HG03103 (cell line): ENCODE measurements around the gene GLYATL1B.
"Not testable (repeated sequence)": the region's sequence is repeated elsewhere in the genome, so short reads cannot be mapped to it uniquely, and the experiment has no call there.

ENCODE experiments used
- ATAC-seq: cut with Tn5 transposase; IDR thresholded peaks from one replicate; pipeline ENCODE4 v1.9.1; 2021; ENCODE audit warnings: low read depth; ENCODE audit not compliant: unreplicated experiment

The GLYATL1B gene

DNA sequence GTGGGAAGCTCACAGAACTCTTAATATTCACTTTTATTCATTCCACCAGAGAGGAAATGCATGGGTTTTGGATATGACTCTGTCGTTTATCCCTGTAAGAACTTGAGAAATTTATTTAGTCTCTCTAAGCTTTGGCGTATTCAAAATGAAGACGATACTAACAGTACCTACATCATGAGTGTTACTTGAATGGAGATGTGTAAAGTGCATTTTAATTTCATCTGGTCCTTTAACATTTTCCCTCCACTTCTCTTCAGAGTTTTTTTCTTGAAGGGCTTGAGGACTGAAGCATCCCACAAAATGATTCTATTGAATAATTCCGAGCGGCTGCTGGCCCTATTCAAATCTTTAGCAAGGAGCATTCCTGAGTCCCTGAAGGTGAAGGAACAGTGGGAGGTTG, at the start of gene GLYATL1B:
Gene GLYATL1B (plus strand): TSS at position 301 of the 400 bp plus-strand sequence. CDS start 0 bp downstream, at position 301.
- ATAC-seq, result not testable (repeated sequence)

- ATAC-seq, result not testable (repeated sequence)
Observed at GRCh38 chr11:59036542-59036941, 49.6 kb upstream of the GLYATL1B start.

DNA sequence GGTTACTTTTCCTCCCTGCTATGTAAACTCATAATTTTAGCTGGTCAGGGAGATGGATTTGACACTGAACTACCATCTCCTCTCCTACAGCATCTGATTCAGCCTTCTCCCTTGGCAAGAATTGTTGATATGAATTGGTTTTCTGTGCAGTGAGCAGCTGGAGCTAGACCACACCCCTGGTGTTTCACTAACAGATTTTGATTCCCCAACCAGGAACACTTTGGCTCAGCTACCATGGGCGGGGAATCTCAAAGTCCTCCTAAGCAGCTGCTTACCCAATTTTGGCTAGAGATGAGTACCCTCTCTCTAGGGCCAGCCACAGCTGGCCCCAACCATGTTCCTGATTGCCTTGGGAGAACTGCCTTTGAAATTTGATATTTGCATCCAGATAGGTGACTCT, 48.7 kb upstream of the GLYATL1B start:
- ATAC-seq, result not testable (repeated sequence)

GRCh38 chr11:59040607-59041006, 45.5 kb upstream of the GLYATL1B start:
- no peak for ATAC-seq

DNA sequence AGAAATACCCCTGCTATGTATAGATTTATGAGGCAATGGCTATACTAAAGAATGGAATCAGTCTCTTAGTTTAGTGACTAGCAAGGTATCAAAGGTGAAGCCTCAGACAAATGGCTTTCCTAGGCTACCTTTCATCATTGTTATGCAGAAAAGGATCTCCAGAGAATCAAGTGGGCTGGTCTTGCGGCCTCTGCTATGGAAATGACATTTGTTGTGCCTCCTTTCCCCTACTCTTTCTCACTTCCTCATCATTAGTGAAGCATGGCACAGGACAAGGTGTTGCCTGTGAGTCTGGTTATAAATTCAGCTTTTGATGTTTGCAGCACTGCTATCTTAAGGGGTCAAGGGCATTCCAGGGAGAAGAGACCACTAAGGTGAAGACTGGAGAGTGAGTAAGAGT, 34.7 kb upstream of the GLYATL1B start:
- peak; percentile 70 for ATAC-seq

DNA sequence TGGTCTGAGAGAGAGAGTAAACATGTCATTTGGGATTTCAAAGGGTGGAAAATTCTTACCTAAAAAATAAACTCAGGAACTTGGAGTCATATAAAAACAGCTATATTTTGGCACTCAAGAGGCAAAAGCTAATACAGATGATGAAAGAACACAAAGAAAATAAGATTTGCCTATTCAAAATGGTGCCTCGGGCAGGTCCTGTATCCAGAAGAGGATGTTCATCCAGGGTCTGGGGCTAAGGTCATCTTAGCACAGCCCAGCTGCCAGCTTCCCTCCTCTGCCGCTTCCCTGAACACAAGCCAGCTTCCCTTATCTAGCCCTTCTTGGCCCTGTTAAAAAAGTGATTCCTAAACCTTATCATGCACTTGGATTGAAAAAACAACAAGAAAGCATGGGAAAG, 33.8 kb upstream of the GLYATL1B start:
- not testable (repeated sequence) for ATAC-seq

DNA sequence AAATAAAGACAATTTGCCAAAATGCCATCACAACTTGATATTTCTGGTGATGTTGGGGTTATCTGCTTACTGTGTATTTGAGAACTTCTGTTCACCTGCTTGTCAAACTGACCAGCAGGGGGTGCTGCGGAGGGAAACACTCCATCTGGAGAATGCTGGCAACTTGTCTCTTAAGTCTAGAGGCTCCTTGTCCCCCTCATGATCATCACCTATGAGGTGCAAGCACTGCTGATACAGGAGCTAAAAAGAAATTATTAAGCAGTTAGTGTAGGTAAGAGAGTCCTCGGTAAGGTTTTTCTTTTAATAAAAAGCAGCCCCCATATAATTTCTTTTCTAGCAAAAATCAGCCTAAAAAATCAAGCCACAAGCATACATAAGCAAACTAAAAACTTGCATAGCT, 32.7 kb upstream of the GLYATL1B start:
- ATAC-seq, result peak; percentile 47

DNA sequence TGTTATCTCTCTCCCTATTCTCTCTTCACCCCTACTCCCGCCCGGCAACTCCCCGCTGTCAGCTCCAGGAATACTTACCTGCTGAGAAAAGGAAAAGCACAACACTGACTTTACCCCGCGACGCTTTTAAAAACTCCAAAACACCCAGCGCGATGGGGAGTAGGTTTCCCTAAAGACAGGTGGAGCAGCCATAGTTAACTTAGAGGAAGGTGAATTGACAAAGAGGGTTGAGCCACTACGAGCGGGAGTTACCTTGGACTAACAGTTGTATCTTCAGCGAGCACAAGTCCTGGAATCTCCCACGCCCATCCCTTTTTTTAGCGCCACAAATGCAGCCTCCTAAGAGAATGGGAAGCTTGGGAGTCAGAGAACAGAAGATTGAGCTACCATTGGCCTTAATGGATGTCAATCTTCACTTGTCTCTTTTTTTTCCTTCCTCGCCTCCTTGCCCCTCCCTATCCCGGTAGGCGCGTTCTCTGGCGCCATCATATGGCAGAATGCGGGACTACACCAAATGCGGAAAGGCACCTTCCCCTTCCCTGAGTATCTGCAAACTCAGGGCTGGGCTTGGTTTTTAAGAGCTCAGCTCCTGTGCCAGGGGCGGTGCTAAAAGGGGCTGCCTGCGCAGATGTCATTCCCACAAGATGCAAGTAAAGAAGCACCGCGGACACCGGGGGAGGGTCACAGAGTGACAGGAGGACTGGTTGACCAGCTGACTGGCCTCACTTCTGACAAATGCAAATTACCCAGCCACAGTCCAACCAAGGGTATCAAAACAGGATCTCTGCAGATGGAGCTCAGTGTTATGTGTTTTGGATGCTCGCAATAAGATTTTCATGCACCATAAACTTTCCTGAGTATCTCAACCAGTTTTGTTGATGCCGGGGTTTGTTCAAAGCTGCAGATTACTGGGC, 27.7 kb upstream of the GLYATL1B start:
- peak; percentile 84 for ATAC-seq

DNA sequence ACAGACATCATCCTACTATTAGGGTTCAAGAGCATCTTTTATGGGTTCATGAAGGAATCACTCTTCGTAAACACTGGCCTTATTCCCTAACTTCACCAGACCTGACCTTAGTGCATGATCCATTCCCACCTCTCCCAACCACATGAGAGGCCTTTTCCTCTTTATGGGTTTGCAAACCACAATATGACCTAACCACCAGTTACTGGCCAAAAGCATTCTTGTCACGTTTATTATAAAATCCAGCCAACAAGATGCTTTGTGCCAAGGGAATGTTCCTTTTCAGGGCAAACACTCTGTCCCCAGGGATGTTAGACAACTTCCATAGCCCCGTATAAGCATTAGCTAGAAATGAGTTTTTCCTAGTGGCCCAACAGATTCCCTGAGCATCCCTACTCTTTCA, 26.0 kb upstream of the GLYATL1B start:
- ATAC-seq, result not testable (repeated sequence)

DNA sequence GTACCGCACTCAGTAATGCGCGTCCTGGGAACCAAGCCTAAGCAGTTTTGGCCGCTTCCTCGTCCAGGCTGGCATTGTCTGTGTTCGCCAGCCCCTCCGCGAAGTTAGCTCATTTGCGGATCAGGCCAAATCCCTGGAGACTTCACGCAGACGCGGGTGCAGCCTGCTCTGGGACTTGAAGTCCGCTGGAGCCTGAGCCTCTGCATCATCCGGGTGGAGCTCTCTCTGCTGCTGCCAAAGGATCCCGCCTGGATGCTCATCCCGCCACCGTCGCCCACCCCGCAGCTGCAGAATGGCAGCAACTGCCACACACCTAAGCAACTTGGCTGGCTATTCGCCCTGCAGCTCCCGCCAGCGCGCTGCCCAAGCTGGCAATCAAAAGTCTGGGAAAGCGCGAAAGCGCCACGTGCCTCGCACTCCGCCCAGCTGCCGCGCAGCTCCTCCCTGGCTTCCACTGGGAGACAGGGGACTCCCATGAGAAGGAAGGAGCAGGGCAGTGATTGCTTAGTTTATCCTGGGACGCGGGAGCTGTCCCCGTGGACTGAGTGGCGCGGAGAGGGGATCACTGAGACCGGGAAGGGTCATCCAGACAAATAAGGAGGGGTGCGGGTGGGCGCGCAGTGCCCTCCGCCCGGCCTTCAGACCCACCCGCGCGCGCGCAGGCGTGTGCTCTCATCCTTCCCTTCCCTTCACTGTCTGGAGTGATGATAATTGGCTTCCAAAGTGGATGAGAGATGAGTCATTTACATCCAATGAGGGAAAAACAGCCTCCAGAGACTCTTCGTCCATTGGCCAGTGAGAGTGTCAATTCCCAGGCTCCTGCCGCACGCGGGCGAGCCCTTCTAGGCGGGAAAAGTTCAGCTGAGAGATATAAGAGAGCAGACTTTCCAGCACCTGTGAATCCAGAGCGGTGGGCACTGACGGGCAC, 23.2 kb upstream of the GLYATL1B start:
- no peak for ATAC-seq

DNA sequence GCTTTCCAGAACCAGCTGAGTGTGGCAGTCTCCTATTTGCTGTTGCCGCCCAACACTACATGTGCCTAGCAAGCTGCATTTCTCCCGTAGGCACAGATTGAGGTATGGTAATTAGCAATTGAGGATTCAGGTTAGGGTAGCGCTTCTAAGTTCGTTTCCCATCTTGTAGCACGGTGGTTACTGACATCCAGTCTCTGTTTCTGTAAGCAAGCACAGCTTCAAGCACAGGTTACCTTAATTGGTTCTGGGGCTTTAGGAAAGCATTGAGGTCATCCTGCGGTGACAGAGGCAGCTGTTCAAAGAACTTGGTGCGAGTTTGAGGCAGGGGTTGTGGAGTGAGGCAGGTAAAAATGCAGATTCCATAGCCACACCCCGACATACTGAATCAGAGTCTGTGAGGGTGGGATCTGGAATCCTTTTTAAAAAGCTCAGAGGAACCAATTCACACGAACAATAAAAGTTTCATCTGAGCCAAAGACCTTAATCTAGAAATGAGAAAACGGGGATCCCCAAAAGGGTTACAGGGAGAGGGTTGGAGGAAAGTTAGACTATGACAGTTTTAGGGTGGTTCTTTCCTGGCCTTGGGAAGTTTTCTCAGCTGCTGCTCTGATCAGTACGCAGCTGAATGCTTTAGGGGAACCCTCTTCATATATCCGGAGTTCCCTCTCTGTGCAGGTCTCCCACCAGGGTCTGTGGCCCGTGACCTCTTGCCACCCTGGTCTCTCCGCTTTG, 21.9 kb upstream of the GLYATL1B start:
- peak; percentile 70 for ATAC-seq

DNA sequence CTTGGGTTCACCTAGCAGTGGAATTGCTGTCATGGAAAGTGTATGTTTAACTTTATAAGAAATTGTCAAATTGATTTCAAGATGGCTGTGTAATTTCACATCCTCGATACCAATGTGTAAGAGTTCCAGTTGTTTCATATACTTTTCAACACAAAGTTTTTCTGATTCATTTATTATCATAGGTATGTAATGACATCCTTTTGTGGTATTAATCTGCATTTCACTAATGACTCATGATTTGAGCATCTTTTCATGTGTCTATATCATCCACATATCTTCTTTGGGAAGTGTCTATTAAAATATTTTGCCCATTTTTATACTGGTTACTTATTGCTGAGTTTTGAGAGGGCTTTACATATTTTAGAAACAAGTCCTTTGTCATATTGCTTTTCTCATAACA, 17.0 kb upstream of the GLYATL1B start:
- no peak for ATAC-seq

DNA sequence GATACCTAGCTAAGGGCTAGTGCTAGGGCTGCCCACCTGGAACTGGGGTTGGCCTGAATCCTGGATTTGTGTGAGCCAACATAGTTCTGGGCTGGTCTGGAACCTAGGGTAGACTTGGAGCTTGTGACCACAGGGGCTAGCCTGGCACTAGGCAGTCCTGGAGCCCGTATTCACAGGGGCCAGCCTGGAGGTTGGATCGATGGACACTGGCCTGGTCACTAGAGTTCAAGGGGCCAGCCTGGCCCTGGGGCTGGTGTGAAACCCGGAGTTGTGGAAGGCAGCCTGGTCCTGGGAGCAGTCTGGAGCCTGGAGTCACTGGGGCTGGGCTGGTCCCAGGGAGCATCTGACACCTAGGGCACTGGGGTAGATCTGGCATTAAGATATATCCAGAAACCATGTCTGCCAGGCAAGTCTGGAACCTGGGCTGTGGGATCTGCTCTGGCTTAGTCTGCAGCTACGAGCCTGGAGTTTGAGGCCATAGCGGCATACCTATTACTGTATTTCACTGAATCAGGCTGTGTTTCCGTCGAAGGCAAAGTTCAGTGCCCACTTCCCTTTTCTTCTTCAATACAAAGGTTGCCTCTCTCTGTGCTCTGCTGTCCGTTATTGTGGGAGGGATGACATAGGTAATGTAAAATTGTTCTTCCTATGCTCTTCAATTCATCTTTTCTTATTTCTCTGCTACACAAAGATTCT, 9.1 kb upstream of the GLYATL1B start:
- ATAC-seq, result peak; percentile 86

DNA sequence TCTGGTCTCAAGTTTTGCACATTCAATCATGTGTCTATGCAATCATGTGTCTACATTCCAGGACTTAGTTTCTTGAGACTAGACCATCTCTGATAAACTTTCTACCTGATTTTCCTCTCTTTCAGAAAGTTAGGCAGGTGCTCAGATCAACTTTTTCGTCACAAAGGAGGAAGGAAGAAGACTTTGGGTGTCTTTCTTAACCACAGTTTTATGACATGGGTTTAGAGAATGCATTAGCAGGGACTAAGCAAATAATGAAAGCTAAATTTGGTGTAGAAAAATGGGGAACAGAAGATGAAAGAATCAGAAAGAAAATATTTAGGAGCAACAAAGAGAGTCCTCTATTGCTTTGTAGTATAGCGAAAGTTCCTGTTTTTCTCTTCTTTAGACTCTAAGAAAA, 7.7 kb upstream of the GLYATL1B start:
- no peak for ATAC-seq

DNA sequence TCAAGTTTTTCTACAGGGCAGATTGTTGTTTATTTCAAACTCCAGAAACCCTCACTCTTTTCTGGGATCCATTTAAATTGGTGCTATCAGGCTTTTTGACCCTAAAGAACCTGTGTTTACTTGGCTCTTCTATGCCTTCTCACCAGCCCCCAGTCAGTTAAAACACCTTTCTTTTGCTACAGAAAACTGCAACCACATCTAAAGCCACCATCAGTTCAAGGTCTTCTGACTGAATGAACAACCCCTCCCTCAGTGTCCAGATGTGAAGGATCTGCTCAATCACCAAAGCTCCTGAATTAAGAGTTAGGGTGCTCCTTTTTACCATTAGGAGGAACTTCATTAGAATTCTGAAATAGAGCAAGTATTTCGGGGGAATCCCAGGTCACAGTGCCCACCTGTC, 7.0 kb upstream of the GLYATL1B start:
- no peak for ATAC-seq

GRCh38 chr11:59080421-59080820, 5.7 kb upstream of the GLYATL1B start:
- ATAC-seq, result not testable (repeated sequence)

DNA sequence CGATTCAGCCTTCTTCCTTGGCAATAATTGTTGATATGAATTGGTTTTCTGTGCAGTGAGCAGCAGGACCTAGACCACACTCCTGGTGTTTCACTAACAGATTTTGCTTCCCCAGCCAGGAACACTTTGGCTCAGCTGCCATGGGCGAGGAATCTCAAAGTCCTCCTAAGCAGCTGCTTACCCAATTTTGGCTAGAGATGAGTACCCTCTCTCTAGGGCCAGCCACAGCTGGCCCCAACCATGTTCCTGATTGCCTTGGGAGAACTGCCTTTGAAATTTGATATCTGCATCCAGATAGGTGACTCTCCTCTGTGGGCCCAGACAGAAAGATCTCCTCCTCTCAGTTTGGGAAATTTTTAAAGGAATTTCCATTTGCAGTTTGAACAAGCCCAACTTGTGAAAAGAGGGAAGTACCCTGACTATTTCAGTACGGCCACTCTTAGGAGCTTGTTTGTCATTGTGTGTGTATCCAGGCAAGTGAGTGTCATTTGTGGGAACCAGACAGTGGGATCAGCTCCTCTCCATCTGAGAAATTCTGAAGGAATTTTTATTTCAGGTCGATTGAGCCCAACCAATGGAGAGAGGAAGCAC, 4.6 kb upstream of the GLYATL1B start:
- not testable (repeated sequence) for ATAC-seq

DNA sequence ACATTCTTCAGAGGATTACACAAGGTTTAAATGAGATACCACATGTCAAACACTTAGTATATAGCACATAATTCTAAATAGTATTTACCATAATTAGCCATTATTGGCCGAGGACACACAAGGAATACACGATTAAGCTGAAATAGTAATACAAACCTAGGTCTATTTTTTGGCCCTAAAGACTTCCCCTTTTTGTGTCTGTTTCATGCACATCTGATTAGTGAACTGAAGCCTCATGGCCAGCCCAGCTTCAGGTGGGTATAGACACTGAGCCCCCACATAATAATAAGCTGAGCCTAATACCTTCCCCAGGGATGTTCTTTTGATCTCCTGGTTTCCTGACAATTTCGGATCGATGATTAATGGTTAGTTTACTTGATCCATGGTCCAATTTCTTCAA, 2.1 kb downstream of the GLYATL1B start:
- no peak for ATAC-seq

GRCh38 chr11:59093576-59093975, 7.5 kb downstream of the GLYATL1B start:
- ATAC-seq, result not testable (repeated sequence)

DNA sequence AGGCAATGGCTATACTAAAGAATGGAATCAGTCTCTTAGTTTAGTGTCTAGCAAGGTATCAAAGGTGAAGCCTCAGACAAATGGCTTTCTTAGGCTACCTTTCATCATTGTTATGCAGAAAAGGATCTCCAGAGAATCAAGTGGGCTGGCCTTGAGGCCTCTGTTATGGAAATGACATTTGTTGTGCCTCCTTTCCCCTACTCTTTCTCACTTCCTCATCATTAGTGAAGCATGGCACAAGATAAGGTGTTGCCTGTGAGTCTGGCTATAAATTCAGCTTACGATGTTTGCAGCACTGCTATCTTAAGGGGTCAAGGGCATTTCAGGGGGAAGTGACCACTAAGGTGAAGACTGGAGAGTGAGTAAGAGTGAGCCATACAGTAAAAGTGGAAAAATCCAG, 9.1 kb downstream of the GLYATL1B start:
- peak; percentile 66 for ATAC-seq
